GM12878 (cell line): ENCODE measurements around the gene ZNF423. TPM values are rescaled to one million over a fixed set of nuclear protein-coding genes. Genes with fewer than 3 reads are reported as not detected.

Experiments used
- ATAC-seq: fragments of 200-7000 bp; cut with Tn5 transposase; 3 replicates; pipeline ENCODE4 v1.9.1; 2020; ENCODE audit warnings: mild to moderate bottlenecking, moderate library complexity
- BruUV-seq: library from RNA; stranded (reverse); fragments of 400-500 nt; replicated peaks from 2 replicates; lab custom pipeline; 2021; lab: Mats Ljungman, UMichigan
- CTCF ChIA-PET: fragments of 300-600 bp; sonication (Branson Sonifier 250); formaldehyde crosslinking; extraction: SDS; loops from one replicate; lab custom pipeline; 2021; ENCODE audit warnings: inconsistent platforms; lab: Yijun Ruan, JAX
- POLR2A ChIA-PET: fragments of 350-600 bp; formaldehyde crosslinking; extraction: SDS; loops from one replicate; lab custom pipeline; 2021; ENCODE audit warnings: inconsistent platforms; lab: Charles Lee
- RAD21 ChIA-PET: fragments of 300-600 bp; sonication (Branson Sonifier 250); formaldehyde crosslinking; loops from one replicate; lab custom pipeline; 2023; ENCODE audit warnings: antibody characterized with exemption; ENCODE audit not compliant: unreplicated experiment; lab: Charles Lee
- SMC1A ChIA-PET: fragments of 300-600 bp; sonication (Branson Sonifier 250); formaldehyde crosslinking; loops from one replicate; lab custom pipeline; 2023; ENCODE audit not compliant: unreplicated experiment, uncharacterized antibody; lab: Charles Lee
- DNase-seq: peaks from one replicate; pipeline ENCODE4 v3.0.0-alpha.2; 2011; ENCODE audit warnings: low read depth, low spot score
- FAIRE-seq: peaks from 3 replicates; lab custom pipeline; 2011; peaks lifted over from hg19 to GRCh38; lab: Jason Lieb, UNC
- H2AFZ ChIP-seq: 2 replicates; pipeline ENCODE4 v1.6.0; 2011; ENCODE audit warnings: low read depth, low read length, control low read depth; ENCODE audit not compliant: control insufficient read depth
- H3K27ac ChIP-seq: 2 replicates; pipeline ENCODE4 v1.5.1; 2011; ENCODE audit warnings: control low read depth; ENCODE audit not compliant: control insufficient read depth, insufficient read depth
- H3K27me3 ChIP-seq, 2 experiments: replicated peaks in 1 of 2; 2 replicates each; pipeline versions ENCODE4 v1.6.0 to v1.6.1; 2011; ENCODE audit warnings: low read length in 1 of 2; ENCODE audit not compliant: control insufficient read depth in 2 of 2, insufficient read depth in 2 of 2
- H3K36me3 ChIP-seq, 2 experiments: 2 replicates each; pipeline ENCODE4 v1.5.1; 2011; ENCODE audit warnings: low read length in 1 of 2; ENCODE audit not compliant: control insufficient read depth in 2 of 2, insufficient read depth in 2 of 2
- H3K4me1 ChIP-seq: 2 replicates; pipeline ENCODE4 v1.6.1; 2011; ENCODE audit warnings: mild to moderate bottlenecking, low read length, moderate library complexity, mixed read lengths; ENCODE audit not compliant: control insufficient read depth, insufficient read depth
- H3K4me2 ChIP-seq: 2 replicates; pipeline ENCODE4 v1.6.0; 2011; ENCODE audit warnings: control low read depth; ENCODE audit not compliant: control insufficient read depth, insufficient read depth
- H3K4me3 ChIP-seq: fragments of 200-600 bp; sonication (generic); 2 replicates; pipeline ENCODE4 v1.5.1; 2016
- H3K79me2 ChIP-seq: 2 replicates; pipeline ENCODE4 v1.6.0; 2011; ENCODE audit warnings: low read length; ENCODE audit not compliant: control insufficient read depth, insufficient read depth
- H3K9ac ChIP-seq: 2 replicates; pipeline ENCODE4 v1.8.0; 2011; ENCODE audit warnings: low read length, control low read depth, mixed read lengths; ENCODE audit not compliant: control insufficient read depth, insufficient read depth
- H3K9me3 ChIP-seq: replicated peaks from 3 replicates; pipeline ENCODE4 v1.5.1; 2011; ENCODE audit warnings: mild to moderate bottlenecking, low read length; ENCODE audit not compliant: control insufficient read depth, insufficient read depth
- H4K20me1 ChIP-seq: 2 replicates; pipeline ENCODE4 v1.6.0; 2011; ENCODE audit not compliant: control insufficient read depth, insufficient read depth
- CUX1 ChIP-seq: IDR thresholded peaks from 2 replicates; pipeline ENCODE4 v1.6.1; 2012; ENCODE audit warnings: improper control_type of control experiment, low read depth, low read length; ENCODE audit not compliant: insufficient replicate concordance
- GATAD2B ChIP-seq: fragments of 450-650 bp; conservative IDR thresholded peaks from 2 replicates; pipeline ENCODE4 v1.6.1; 2017; ENCODE audit warnings: low read depth, mild to moderate bottlenecking, moderate library complexity
- SREBF2 ChIP-seq: IDR thresholded peaks from 2 replicates; pipeline ENCODE4 v1.6.1; 2012; ENCODE audit warnings: mild to moderate bottlenecking, low read length
- SRF ChIP-seq, 2 experiments: IDR thresholded peaks; 2 replicates each; pipeline ENCODE4 v1.6.1; 2011; ENCODE audit warnings: low read depth in 2 of 2, low read length in 2 of 2, mild to moderate bottlenecking in 1 of 2, moderate library complexity in 1 of 2
- TCF12 ChIP-seq: IDR thresholded peaks from 2 replicates; pipeline ENCODE4 v1.6.1; 2011; ENCODE audit warnings: low read depth, mild to moderate bottlenecking, low read length
- ZBED1 ChIP-seq: IDR thresholded peaks from 2 replicates; pipeline ENCODE4 v1.6.1; 2016; ENCODE audit warnings: borderline replicate concordance
- WGBS: methylation state at CpG from one replicate; pipeline ENCODE4 v1.1.6; 2016; ENCODE audit warnings: low lambda C conversion rate; ENCODE audit not compliant: insufficient replicate concordance, insufficient coverage; ENCODE audit errors: missing lambda C conversion rate; 5-methylcytosine and 5-hydroxymethylcytosine counted together
- in situ Hi-C: fragments of 300-500 bp; cut with MboI; formaldehyde crosslinking; loops from 9 replicates; pipeline ENCODE4 v1.14.3; 2018; ENCODE audit warnings: mixed read lengths
- intact Hi-C: fragments of 100-400 bp; cut with micrococcal nuclease; formaldehyde crosslinking; loops from one replicate; pipeline ENCODE4 v1.14.2; 2022; ENCODE audit not compliant: unreplicated experiment
- polyA plus RNA-seq, 11 experiments: library from polyadenylated mRNA; depleted of rRNA in 4 of 11; unstranded in 6 of 11; stranded (reverse) in 5 of 11; fragments of >200 nt; fragmentation: Nextera tagmentation in 4 of 11; fragmentation: Illumina TruSeq in 1 of 11; extraction: Ambion mirVana in 4 of 11; extraction: Trizol in 1 of 11; gene quantifications; 1 replicate in 1 of 11; 2 replicates in 10 of 11; pipeline versions ENCODE4 v1.2.1 to v1.2.3, GENCODE V29; 2011 to 2016; ENCODE audit warnings: inconsistent platforms in 2 of 11, missing spikeins in 2 of 11, low read depth in 1 of 11
- total RNA-seq, 4 experiments: library from RNA; depleted of rRNA in 3 of 4; stranded (reverse); fragments of >200 nt in 3 of 4; fragmentation: Illumina TruSeq in 1 of 4; extraction: Trizol in 1 of 4; gene quantifications; 2 replicates each; pipeline versions ENCODE4 v1.2.1 to v1.2.3, GENCODE V29; 2013 to 2021
- TF ChIP-seq, protein P1 (sequence below): fragments of 450-650 bp; IDR thresholded peaks from 2 replicates; pipeline ENCODE4 v1.6.1; 2016; ENCODE audit warnings: mild to moderate bottlenecking, moderate library complexity, borderline replicate concordance

Gene ZNF423
- total and polyA plus RNA-seq, 10 of the 15 experiments (the other 5 are each of a cell fraction or from before 2014, with no cell fraction given) = 0.03 to 0.64 (median 0.10) TPM

DNA sequence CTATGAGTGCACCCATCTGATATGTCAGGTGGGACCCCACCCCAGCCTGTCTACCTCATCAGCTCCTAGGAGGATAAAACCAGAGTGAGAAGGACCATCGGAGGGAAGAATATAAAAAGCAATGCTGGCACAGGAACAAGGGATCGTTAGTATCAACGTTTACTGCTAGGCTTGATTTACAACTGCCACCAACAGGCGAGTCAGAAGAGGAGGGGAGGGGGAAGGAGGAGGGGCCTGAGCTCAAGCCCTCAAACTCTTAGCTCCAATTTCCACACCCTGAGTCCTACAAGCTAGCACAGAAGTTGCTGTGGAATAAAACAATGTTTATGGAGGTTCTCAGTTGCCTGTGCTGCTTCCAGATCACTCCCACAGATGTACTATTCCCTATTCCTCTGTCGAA, 247.8 kb downstream of the ZNF423 start:
- Histone ChIP-seq H3K9ac (no peak overlapping the region), H3K4me2 (no peak overlapping the region), H3K27ac (no peak overlapping the region), H3K4me3 (no peak overlapping the region), H4K20me1 (no peaks in the 10 kb centered on the region), H3K36me3 (no peaks in the 10 kb centered on the region), H2AFZ (no peak overlapping the region), H3K79me2 (no peaks in the 10 kb centered on the region), H3K4me1 (no peaks in the 10 kb centered on the region), H3K9me3 (no peaks in the 10 kb centered on the region), H3K27me3 (no peaks in the 10 kb centered on the region; a peak in 1 of 4 replicates)
- no TSS peak for BruUV-seq
- ChIA-PET RAD21 (no interaction called here), CTCF (no interaction called here), SMC1A (no interaction called here), POLR2A (no interaction called here)
- ATAC-seq (no peak), DNase-seq (no peak), FAIRE-seq (no peak)
- TF ChIP-seq SREBF2 (no peak), GATAD2B (no peak), TCF12 (no peak), CUX1 (no peak), SRF (IDR thresholded peaks at IDR 0.05; ENCODE audit: low read depth in 2 of 2, low read length in 2 of 2) (no peak), ZBED1 (no peak)
- TF ChIP-seq, protein P1, sequence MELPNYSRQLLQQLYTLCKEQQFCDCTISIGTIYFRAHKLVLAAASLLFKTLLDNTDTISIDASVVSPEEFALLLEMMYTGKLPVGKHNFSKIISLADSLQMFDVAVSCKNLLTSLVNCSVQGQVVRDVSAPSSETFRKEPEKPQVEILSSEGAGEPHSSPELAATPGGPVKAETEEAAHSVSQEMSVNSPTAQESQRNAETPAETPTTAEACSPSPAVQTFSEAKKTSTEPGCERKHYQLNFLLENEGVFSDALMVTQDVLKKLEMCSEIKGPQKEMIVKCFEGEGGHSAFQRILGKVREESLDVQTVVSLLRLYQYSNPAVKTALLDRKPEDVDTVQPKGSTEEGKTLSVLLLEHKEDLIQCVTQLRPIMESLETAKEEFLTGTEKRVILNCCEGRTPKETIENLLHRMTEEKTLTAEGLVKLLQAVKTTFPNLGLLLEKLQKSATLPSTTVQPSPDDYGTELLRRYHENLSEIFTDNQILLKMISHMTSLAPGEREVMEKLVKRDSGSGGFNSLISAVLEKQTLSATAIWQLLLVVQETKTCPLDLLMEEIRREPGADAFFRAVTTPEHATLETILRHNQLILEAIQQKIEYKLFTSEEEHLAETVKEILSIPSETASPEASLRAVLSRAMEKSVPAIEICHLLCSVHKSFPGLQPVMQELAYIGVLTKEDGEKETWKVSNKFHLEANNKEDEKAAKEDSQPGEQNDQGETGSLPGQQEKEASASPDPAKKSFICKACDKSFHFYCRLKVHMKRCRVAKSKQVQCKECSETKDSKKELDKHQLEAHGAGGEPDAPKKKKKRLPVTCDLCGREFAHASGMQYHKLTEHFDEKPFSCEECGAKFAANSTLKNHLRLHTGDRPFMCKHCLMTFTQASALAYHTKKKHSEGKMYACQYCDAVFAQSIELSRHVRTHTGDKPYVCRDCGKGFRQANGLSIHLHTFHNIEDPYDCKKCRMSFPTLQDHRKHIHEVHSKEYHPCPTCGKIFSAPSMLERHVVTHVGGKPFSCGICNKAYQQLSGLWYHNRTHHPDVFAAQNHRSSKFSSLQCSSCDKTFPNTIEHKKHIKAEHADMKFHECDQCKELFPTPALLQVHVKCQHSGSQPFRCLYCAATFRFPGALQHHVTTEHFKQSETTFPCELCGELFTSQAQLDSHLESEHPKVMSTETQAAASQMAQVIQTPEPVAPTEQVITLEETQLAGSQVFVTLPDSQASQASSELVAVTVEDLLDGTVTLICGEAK = no peak
- 7% methylated on average over 5 of the region's 5 CpGs for WGBS
- in situ Hi-C loops (no loop called here), intact Hi-C loops (no loop called here)
